Mammary epithelial cell (primary cell): ENCODE results near the gene SMYD3.

Source experiments
- EZH2 ChIP-seq: IDR thresholded peaks from 2 replicates; pipeline ENCODE4 v1.6.1; 2012; ENCODE audit warnings: low read length, inconsistent platforms, borderline replicate concordance
- TF ChIP-seq, protein P1 (sequence below), 2 donors: IDR thresholded peaks in 1 of 2; conservative IDR thresholded peaks in 1 of 2; 2 replicates each; pipeline ENCODE4 v1.5.1; 2011 to 2012; ENCODE audit warnings: inconsistent platforms in 2 of 2, low read length in 2 of 2, mild to moderate bottlenecking in 2 of 2, control low read depth in 1 of 2, low read depth in 1 of 2; ENCODE audit not compliant: insufficient read depth in 1 of 2; ENCODE audit errors: extremely low read depth in 1 of 2

DNA sequence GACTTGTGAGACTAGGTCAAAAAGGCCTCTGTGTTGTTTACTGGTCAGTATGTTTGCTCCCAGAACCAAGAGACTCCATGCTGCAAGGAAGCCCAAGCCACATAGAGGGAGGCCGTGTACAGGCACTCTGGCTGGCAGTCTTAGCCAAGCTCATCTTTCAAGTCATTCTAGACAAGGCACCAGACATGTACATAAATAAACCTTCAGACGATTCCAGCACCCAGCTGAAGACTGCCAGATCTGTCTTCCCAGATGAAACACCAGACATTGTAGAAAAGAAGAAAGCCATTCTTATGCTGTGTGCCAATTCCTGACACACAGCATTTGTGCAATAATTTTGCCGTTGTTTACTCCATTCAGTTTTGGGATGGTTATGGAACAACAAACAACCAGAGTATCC is 756.8 kb downstream of the SMYD3 start:
- TF ChIP-seq, protein P1, sequence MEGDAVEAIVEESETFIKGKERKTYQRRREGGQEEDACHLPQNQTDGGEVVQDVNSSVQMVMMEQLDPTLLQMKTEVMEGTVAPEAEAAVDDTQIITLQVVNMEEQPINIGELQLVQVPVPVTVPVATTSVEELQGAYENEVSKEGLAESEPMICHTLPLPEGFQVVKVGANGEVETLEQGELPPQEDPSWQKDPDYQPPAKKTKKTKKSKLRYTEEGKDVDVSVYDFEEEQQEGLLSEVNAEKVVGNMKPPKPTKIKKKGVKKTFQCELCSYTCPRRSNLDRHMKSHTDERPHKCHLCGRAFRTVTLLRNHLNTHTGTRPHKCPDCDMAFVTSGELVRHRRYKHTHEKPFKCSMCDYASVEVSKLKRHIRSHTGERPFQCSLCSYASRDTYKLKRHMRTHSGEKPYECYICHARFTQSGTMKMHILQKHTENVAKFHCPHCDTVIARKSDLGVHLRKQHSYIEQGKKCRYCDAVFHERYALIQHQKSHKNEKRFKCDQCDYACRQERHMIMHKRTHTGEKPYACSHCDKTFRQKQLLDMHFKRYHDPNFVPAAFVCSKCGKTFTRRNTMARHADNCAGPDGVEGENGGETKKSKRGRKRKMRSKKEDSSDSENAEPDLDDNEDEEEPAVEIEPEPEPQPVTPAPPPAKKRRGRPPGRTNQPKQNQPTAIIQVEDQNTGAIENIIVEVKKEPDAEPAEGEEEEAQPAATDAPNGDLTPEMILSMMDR (conservative IDR thresholded peaks at IDR 0.05 in 1 of 2, IDR thresholded peaks at IDR 0.05 in 1 of 2; ENCODE audit: extremely low read depth in 1 of 2, insufficient read depth in 1 of 2, low read depth in 1 of 2, low read length in 2 of 2), result no peak
- no peak for TF ChIP-seq EZH2
